Stimulated activated naive CD4-positive, alpha-beta T cell (primary cell): ENCODE measurements around the gene HMCN1.

Experiments used
- DNase-seq, 6 experiments: peaks; one replicate each; lab custom pipeline; 2025; lab: John Stamatoyannopoulos, UW

The HMCN1 gene

GRCh38 chr1:185912504-185912903, 178.3 kb downstream of the HMCN1 start:
- no peak for DNase-seq

GRCh38 chr1:185914089-185914488, 179.9 kb downstream of the HMCN1 start:
- DNase-seq: no peak

- no peak for DNase-seq
Measured at GRCh38 chr1:185916861-185917260, 182.7 kb downstream of the HMCN1 start.

- DNase-seq: no peak
Measured at GRCh38 chr1:185917646-185918045, 183.5 kb downstream of the HMCN1 start.

GRCh38 chr1:185920602-185921001, 186.4 kb downstream of the HMCN1 start:
- DNase-seq: no peak

- DNase-seq: no peak
Measured at GRCh38 chr1:185921636-185922035, 187.4 kb downstream of the HMCN1 start.

GRCh38 chr1:185926588-185926987, 192.4 kb downstream of the HMCN1 start:
- DNase-seq: no peak

- DNase-seq: no peak
Measured at GRCh38 chr1:185929776-185930175, 195.6 kb downstream of the HMCN1 start.

- no peak for DNase-seq
Measured at GRCh38 chr1:185931438-185931837, 197.2 kb downstream of the HMCN1 start.

GRCh38 chr1:185933580-185933979, 199.4 kb downstream of the HMCN1 start:
- DNase-seq: no peak

- DNase-seq: no peak
Measured at GRCh38 chr1:185934476-185935189, 200.4 kb downstream of the HMCN1 start.

- DNase-seq: no peak
Measured at GRCh38 chr1:185935360-185935759, 201.2 kb downstream of the HMCN1 start.

- no peak for DNase-seq
Measured at GRCh38 chr1:185936641-185937040, 202.4 kb downstream of the HMCN1 start.

- no peak for DNase-seq
Measured at GRCh38 chr1:185938396-185938795, 204.2 kb downstream of the HMCN1 start.

GRCh38 chr1:185939142-185939541, 205.0 kb downstream of the HMCN1 start:
- DNase-seq: no peak

- no peak for DNase-seq
Measured at GRCh38 chr1:185942961-185943360, 208.8 kb downstream of the HMCN1 start.

- DNase-seq: no peak
Measured at GRCh38 chr1:185956881-185957280, 222.7 kb downstream of the HMCN1 start.

- no peak for DNase-seq
Measured at GRCh38 chr1:185957441-185958363, 223.5 kb downstream of the HMCN1 start.

GRCh38 chr1:185960422-185961321, 226.5 kb downstream of the HMCN1 start:
- no peak for DNase-seq

- no peak for DNase-seq
Measured at GRCh38 chr1:185961664-185962063, 227.5 kb downstream of the HMCN1 start.

- no peak for DNase-seq
Measured at GRCh38 chr1:185964946-185965345, 230.8 kb downstream of the HMCN1 start.

GRCh38 chr1:185965870-185966269, 231.7 kb downstream of the HMCN1 start:
- DNase-seq: no peak
